GM21786 (cell line): ENCODE data around the gene PRKAG2.

Experiments
- ATAC-seq: cut with Tn5 transposase; IDR thresholded peaks from one replicate; pipeline ENCODE4 v1.9.1; 2021; ENCODE audit not compliant: unreplicated experiment

The PRKAG2 gene

DNA sequence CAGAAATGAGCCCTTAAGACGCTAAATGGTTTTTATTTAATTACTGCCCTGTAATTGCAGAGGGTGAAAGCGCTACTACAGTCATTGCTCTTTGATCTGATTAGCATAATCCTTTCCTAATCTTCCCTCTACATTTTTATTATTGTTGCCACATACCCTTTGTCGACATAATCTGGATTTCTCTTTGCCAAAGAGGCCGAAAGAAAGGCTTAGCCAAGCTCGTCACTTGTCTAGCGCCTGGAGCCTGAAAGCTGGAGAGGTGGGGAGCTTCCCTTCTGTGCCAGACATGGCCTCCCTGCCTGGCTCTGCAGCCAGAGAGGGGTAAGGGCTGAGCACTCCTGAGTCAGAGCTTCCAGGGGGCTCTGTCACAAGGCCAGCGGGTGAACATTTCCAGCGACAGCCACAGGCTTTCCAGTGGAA lies 145.9 kb downstream of the PRKAG2 start:
- no peak for ATAC-seq

DNA sequence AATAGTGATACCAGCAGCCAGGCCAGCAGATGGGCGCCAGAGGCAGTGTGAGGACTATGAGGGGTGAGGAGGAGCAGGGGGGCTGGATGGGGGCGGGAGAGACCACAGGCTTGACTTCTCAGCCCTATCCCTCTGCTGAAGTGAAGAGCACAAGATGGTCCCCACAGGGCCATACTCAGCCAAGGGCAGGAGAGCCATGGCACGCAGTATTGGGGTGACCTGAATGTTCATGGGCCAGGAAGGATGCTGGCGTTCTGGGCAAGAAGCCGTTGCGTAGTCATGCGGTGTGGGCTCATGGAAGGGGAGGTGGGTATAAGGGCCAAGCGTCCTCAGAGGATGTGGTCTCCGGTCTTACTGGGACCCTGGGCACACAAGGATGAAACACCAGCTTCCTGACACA lies 146.3 kb downstream of the PRKAG2 start:
- no peak for ATAC-seq

DNA sequence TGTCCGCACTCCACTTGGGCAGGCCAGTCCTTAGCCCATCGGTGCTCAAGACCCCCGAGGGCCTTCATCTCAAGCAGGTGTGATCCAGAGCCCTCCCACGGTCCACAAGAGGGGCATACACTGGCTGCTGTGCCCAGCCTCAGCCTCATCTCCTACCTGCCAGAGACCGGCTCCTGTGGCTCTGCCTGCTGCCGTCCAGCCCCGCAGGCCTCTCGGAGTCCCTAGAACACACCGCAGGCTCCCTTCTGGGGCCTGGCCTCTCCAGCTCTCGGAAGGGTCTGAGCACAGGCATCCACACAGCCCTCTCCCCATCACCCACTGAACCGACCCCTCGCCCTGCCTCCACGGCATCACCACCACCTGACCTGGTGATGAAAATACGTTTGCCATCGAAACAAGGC lies 147.4 kb downstream of the PRKAG2 start:
- ATAC-seq: no peak

DNA sequence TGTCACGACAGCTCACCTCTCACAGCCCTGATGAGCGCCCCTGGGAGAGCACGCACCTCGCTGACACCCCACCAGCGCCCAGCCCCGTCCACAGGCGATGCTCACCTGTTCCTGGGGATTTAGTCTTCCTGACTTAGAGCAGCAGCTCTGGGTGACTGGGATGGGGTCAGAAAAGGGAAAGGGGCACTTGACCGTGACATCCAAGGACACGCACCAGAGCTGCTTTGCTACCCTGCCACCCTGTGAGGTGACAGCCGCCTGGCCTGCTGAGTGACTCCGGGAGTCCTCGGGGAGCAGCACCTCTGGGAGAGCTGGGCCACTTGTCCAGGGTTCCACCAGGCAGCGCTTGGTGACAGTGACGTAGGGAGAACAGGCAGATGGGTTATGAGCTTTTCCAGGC lies 148.2 kb downstream of the PRKAG2 start:
- ATAC-seq: no peak

DNA sequence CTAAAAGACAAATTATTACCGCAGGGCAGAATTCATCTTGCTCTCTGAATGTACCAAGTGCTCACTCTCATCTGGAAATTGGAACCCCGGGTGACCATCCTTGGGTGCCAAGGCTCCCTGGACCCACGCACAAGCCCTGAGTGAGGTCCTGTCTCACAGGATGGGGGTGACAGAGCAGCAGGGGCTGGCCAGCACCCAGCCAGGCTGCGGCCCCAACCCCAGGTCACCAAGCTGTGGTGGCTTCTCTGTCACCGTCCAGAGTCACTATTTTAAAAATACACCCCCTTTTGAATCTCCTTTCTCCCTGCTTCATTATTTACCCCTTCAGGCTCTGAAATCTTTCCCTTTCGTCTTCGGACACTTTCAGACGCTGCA lies 148.6 kb downstream of the PRKAG2 start:
- ATAC-seq: no peak

DNA sequence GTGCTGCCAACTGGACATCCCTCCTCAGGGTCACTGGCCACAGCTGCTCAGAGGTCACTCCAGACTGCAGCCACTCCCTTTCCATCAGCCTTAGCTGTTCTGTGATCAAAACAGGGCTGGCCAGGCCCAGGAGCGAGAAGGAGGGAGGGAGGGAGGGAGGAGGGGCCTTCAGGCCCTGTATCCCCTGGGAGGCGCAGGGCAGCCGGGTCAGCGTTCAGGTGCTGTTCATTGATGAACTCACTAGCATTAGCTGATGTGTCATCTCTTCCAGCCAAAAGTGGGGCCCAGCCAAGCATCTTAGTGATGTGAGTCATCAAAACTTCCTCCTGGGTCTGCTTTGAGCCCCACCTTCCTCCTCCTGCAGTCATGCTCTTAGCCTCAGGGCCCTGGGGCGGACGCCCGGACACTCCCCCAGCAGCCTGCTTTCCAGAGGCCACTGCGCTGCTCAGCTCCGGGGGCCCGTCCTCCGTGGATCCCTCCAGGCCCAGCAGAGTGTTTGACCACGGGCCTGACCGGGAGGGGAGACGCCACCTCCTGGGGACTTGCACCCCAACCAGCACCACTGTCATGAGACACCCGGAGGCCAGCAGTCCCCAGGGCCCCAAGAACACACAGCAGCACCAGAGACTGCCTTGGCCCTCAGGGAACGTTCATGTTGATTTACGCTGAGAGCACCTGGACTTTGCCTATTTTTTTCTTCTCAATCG lies 149.2 kb downstream of the PRKAG2 start:
- peak; percentile 85 for ATAC-seq

DNA sequence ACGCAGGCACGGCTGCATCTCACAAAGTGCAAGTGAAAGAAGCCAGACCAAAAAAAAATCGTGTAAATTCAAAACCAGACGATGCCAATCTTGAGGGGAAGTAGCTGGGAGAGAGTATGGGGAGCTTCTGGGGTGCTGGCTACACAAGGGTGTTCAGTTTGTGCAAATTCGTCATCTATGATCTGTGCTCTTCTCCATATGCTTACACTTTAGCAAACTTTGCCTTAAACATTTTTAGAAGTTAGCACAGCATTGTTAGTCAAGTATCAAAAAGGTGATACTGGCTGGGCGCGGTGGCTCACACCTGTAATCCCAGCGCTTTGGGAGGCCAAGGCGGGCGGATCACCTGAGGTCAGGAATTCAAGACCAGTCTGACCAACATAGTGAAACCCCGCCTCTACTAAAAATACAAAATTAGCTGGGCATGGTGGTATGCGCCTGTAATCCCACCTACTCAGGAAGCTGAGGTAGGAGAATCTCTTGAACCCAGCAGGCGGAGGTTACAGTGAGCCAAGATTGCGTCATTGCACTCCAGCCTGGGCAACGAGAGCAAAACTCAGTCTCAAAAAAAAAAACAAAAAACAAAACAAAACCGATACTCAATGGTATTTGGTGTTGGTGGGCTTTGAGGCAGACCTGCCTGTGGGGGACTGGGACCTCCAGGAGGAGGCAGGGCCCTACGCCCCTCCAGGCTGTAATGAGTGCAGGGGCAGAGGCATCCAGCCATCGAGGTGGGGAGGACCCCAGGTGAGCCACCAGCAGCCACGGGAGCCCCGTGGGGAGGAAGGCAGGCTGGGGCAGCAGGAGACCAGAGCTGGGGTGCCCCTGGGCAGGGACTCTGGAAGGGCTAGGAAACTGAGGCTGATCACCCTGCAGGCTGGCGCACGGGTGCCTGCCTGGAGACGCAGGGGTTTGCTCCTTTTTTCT lies 150.0 kb downstream of the PRKAG2 start:
- no peak for ATAC-seq

DNA sequence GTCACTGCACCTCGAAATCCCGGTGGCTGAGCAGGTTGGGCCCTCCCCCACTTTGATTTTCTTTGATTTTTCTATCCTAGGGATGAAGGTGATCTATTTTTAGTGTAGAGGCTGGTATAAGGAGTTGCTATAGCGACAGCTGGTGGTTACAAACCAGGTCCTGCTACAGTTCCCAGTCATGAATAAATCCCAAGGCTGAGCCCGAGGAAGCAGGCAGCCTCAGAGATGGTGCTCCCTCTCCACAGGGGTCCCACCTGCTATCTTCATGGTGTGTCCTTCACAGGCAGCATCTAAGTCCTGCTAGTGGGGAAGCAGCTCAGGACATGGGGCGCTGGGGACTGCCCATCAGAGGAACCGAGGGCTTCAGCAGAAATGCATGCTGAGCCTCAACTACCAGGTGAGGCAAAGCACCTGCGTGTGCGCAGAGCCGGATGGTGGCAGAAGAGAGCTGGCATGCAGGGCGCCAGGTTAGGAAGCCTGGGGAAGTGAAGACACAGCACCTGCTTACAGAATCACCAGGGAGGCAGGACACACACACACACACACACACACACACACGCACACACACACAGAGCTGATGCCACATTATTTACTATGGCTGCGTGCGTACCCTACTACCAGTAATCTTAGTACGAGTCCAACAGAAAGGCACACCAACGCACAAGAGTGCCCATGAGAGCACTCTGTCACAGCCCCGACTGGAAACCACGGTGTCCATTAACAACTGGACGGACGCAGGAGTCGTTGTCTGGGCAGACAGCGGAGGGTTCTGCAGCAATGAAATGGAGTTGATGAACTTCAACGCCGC lies 150.9 kb downstream of the PRKAG2 start:
- ATAC-seq: no peak

DNA sequence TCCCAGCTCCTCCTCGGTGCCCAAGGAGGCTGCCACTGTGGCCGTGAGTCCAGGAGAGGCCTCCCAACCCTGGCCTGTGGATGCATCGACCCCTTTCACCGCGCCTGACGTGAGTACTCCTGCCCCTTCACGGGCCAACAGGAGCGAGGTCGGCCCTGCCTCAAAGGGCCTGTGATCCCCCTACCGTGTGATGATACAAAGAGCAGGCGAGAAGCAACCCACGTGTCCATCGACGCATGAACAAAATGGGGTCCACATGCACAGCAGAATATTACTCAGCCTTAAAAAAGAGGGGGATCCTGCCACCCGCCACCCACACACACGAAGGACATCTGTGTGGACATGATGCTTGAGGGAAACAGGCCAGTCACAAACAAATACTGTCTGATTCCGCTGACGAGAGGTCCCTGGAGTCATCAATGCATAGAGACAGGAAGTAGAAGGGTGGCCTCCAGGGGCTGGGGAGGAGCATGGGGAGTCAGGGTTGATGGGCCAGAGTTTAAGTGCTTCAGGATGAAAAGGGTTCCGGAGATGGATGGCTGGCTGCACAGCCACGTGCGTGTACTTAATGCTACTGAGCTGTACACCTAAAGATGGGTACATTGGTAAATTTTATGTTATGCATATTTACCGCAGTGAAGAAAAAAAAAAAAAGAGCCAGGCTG lies 151.9 kb downstream of the PRKAG2 start:
- ATAC-seq: no peak

DNA sequence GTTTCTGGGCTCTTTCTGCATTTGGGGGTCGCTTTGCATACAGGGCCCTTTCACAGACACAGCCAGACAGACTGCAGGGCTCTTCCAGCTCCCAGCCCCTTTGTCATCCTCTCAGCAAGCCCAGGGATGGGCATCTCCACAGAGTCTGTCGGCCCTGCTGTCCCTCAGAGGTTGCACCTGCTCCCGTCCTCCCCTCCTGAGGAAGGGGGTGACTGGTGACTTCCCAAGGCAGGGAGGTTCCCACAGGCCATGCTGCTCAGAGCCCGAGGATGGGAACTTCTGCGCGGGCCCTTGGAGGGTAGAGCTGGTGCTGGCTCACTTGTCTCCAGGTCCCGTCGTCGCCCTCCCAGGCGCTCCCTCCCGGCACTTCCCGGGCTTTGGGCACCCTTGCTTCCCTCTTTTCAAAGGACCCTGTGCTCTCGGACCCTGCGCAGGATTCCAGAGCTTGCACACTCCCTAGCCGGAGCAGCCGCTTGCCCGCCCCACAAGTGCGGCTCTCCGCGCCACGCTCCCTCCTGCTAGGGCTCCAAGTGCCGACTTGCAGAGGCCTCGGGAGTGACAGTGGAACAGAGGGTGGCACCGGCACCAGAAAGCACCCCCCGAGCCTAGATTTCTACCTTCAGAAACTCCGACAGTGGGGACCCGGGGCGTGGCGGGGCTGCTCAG lies 152.5 kb downstream of the PRKAG2 start:
- ATAC-seq: no peak

DNA sequence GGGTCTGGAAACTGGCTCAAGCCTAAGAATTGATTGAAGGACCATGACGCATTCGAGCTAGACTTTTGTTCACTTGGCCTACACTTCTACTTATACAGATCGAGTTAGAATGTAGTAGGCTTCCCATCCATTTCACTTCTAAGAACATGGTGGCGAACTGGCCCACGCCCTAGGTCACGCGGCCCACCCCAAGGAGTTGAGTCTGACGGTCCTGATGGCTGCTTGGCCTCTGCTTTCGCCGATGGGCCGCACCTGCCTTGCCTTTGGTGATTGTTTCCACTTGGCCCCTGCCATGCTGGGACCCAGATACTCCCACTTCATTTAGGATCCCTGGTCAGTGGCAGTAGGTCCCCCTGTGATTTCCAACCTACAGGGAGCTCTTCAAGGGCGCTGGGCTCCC lies 153.6 kb downstream of the PRKAG2 start:
- no peak for ATAC-seq

DNA sequence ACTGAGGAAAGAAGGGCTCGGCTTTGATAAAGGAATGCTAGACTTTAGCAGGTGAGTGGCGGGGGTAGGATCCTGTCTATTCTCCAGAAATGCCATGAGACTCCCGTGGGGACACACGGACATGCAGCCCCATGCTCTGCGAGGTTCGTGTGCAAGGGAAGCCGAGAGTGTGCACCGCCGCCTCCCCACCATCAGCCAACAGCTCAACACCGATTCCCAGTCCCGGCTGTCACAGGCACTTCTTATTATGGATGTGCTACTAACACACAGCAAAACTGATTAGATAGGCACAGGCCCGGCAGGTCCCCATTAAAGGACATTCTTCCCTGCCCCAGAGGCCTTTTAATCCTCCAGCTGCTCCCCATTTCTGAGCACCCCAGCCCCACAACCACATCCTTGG lies 154.4 kb downstream of the PRKAG2 start:
- no peak for ATAC-seq

DNA sequence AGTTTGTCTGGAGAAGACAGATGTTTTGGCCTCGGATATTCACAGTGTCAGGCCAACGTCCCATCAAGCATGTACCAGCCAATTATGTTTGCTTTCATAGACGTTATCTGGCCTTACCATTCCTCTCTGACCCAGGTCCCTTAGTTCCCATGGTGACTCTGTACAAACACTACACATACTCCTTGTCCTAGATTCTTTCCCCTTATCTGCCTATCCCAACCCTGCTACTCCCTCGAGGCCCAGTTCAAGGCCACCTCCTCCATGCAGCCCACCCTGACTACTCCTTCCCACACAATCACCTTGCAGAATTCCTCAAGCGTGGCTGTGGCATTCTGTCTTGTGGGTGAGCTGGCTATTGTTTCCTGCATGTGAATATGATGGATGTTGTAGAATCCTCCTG lies 155.2 kb downstream of the PRKAG2 start:
- ATAC-seq: no peak

DNA sequence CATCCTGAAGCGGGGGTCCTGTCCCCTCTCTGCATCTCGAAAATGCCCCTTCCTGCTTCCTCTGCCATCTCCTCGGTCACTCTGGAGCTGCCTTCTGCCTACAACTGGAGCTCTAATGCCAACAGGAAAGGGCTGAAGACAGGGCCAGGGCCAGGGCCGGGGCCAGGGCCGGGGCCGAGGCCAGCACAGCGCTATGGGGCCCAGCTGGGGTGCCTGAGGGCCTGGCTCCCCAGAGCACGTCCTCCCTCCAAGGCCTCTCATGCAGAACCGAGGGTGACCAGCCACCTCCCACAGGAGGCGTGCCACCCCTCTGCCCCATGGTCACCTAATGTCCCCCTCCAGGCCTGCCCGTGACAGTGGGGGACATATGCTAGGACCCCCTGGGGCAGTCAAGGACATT lies 155.7 kb downstream of the PRKAG2 start:
- ATAC-seq: no peak

DNA sequence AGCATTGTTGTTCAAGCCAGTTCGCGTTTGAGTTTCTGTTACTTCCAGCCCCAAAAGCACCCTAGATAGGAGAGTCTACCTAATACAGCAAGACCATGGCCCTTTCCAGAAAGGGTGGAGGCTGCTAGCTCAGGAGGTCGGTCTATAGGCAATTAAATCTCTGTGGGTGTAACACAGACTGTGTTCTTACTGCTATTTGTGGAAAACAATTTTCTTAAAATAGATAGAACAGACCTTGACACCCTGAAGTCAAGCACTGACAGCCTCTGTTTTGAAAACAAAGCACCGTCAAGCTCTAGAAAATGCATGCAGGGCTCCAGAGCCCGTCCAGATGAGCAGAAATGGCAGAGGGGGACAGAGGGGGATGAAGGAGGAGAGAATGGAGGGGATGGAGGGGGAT lies 156.6 kb downstream of the PRKAG2 start:
- no peak for ATAC-seq

DNA sequence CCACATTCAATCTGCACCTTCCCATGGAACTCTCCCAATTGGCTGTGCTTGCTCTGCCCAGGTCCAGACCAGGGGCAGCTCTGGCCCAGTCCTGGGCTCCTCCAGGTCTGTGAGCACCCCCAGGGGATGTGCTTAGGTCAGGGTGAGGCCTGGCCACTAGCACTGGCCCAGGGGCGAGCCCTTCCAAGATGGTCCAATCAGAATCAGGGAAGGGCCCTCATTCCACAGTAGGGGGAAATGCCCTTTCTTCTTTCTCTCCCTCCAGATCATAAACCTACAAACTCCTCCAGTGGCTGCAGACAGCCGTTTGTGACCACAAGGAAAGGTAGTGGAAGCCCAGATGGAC lies 157.0 kb downstream of the PRKAG2 start:
- no peak for ATAC-seq

DNA sequence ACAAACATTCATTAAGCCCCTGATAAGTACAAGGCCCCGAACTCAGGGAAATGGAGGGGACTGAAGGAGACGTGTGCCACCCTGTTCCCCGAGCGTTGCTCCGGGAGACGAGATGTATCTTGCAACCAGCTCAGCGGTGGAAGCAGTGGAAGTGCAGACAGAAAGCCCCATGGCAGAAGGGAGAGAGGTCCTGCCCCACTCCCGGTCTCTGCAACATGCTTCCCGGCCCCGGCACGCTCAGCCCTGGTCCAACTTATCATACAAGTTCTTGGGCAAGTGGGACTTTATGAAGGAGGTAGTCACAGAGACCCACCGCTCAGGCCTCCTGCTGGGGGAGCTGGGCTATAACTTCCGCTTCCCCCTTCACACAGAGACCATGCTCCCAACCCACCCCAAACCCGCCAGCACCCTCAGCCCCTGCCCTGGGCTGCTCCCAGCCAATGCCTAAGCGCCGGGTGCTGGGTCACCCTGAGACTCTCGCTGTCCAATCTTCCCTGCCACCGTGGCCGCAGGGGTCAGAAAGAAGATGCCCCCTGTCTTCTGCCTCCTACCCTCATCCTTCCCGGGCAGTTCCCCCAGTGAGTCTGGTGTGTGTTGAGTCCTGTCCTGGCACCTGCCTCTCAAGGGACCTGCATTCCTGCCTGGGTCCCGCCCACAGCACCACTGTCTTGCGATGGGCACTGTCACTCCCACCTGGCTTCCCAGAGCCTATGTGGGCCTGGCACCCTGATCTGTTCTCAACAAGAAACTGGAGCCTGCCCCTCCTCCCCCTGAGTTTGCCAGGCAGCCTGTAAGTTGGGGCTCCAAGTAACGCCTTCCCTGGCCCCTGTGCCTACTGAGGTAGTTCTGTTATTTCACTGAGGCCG lies 157.7 kb downstream of the PRKAG2 start:
- no peak for ATAC-seq

DNA sequence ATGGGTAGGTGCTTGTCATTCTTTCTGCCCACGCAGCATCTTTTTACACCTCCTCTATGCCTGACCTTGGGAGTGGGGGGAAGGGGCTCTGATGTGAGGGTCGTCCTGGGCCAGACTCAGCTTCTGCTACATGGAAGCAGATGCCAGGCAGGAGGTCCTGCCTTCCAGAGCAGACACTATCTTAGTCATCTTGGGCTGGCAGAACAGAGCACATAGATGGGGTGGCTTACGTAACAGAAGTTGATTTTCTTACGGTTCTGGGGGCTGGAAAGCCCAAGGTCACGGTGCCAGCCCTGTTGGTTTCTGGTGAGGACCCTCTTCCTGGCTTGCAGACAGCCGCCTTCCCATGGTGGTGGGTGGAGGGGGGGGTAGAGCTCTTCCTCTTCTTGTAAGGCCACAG lies 159.0 kb downstream of the PRKAG2 start:
- no peak for ATAC-seq

DNA sequence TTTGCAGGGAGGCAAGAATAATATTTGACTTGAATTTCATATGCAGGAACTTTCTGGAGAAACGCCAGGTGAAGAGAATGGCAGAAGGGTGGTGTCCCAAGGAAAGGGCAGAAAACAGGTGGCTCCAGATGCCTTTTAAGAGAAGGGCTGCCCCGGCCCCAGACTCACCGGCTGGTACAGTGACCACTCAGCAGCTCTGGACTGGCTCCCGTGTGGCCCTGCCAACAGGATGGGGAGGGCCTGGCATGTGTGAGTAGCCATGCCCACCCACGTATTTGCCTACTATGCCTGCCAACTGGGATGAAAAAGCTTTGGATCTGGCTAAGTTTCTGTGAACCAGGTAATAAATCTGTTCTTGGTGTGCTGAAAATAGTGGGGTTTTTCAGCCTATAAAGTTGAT lies 159.5 kb downstream of the PRKAG2 start:
- no peak for ATAC-seq

DNA sequence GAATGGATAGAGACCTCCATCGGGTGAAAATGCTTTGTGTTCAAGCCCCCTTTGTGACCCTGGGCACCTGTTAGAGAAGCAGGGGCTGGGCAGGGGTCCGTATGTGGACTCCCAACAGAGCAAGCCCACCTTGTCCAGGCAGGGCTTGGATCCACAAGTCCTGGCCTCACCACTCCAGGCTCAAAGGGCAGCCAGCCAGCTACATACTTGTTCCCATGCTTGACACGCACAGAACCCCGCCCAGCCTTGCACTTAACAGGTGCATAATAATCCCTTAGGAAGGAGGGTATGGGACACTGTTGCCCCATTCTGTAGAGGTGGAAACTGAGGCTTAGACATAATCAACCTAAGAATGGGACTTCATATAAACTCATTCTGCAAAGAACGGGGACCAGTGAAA lies 160.6 kb downstream of the PRKAG2 start:
- ATAC-seq: no peak
